Activated CD4-positive, alpha-beta T cell treated with anti-CD3 and anti-CD28 coated beads for 4 hours (primary cell): ENCODE data around the gene IQGAP2.

ENCODE experiments used
- DNase-seq, 2 donors: peaks; one replicate each; pipeline ENCODE4 v3.0.0-alpha.2; 2020

IQGAP2 gene

DNA sequence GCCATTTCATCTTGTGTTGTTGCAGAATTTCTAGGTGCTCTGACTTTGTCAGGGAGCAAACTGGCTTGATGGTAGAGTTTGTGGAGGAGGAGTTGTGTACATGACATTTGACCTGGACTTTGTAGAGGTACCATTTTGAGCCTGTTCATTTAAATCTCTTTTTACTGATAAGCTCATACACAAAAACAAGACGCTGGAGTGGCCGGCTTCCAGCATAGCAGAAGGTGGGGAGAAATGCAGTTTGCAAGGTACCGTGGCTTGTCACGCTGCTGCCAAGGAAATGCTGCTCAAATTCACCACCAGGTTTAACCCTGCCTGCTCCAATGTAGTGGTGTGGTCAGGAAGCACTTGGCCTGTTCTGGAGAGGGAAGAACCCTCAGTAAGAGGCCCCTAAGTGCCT is 18.9 kb upstream of the IQGAP2 start:
- DNase-seq: no peak

DNA sequence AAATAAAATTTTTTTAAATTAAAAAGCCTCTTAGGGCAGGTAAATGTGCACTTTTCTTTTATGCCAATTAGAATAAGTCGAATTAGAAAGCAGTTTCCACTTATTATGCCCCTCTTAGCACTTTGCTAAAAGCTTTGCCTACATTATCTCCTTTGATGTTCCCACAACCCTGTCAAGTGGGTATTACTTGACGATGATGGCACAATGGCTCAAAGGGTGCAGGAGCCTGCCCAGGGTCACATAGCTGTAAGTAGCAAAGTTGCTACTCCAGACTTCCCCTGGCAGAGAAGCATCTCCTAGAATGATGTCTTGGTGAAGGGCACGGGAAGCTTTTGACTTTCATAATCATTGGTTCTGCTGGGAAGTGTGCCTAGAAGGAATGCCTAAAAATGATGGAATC is 18.4 kb upstream of the IQGAP2 start:
- DNase-seq: no peak

- DNase-seq: no peak
Observed at GRCh38 chr5:76385540-76385939, 17.5 kb upstream of the IQGAP2 start.

DNA sequence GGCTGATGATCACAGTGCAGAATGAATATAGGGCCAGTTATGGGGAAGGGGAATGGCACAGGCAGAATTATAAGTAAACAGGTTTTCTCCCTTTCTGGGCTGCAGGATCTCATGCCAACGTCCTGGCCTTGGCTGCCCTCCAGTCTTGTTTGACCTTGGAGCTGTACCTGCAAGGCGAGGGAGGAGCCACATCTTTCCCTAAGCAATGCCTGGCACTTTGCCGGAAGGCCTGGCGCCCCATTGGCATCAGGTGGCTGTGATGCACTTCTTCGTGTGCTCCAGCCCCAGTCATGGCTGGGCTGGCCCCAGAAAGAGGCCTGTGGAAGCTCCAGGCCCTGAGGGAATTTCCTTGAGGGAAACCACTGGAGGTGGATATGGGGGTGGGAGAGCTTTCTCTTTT is 16.7 kb upstream of the IQGAP2 start:
- no peak for DNase-seq

- DNase-seq: no peak
Observed at GRCh38 chr5:76388236-76388635, 14.8 kb upstream of the IQGAP2 start.

DNA sequence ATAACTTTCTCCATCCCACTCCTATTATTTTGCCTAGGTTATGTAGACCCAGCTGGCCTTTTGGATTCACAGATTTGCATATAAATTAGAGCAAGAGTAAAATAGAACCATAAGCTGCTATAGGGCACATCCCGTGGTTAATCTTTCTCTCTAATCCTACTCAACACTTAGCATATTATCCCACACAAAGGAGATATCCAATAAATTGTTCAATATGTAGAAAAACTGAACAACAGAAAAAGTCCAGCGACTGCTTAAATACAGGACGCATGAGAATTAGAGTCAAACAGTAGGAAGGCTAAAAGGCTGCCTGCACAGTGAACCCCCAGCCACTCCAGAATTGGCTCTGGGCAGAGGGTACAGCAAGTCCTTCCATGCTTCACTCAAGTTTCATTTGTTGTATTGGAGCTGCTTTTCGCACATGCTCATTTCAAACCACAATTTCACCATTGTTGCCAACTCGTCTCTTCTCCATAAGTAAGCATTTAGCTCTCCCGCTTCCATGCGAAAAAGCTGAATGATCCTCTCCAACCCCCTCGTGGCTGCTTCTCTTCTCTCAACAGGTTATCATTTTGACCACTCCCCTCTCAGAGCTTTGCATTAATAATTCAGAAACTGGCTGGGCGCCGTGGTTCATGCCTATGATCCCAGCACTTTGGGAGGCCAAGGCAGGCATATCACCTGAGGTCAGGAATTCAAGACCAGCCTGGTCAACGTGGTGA is 14.1 kb upstream of the IQGAP2 start:
- no peak for DNase-seq

DNA sequence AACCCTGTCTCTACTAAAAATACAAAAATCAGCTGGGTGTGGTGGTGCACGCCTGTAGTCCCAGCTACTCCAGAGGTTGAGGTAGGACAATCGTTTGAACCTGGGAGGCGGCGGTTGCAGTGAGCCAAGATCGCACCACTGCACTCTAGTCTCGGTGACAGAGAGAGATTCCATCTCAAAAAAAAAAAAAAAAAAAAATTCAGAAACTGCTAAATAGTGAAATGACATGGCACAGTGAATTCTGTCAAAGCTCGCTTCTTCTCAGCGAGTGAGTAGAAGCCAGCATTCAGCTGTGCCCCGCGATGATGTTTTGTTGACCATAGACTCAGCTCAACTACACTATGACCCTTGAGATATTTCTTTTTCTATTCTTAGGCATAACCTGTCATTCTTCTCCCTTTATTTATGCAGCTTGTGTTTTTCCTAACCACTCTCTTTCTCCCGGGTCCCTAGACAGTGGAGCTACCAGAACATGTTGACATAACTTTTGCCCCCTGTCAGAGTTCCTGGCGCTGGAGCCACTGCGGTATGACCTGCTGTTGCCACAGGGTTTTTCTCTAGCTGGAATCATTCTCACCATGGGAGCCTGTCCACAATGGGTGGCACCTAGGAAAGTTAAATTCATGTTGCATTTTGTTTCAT is 13.5 kb upstream of the IQGAP2 start:
- DNase-seq: no peak

DNA sequence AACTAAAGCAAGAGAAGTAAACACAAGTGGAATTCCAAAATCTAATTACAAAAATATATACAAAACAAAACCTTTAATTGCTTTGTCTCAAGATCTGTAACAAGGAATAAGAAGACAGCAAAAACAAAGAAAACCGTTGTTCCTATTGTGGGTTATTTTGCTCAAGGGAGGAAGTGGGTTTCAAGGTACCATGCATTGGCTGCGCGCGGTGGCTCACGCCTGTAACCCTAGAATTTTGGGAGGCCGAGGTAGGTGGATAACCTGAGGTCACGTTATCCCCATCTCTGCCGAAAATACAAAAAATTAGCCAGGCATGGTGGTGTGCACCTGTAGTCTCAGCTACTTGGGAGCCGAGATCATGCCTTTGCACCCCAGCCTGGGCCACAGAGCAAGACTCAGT is 12.1 kb upstream of the IQGAP2 start:
- no peak for DNase-seq

GRCh38 chr5:76393035-76393680 is 9.9 kb upstream of the IQGAP2 start:
- DNase-seq: peak in 1 of 2 donors; percentile 9

- DNase-seq: no peak
Observed at GRCh38 chr5:76397200-76397599, 5.9 kb upstream of the IQGAP2 start.

DNA sequence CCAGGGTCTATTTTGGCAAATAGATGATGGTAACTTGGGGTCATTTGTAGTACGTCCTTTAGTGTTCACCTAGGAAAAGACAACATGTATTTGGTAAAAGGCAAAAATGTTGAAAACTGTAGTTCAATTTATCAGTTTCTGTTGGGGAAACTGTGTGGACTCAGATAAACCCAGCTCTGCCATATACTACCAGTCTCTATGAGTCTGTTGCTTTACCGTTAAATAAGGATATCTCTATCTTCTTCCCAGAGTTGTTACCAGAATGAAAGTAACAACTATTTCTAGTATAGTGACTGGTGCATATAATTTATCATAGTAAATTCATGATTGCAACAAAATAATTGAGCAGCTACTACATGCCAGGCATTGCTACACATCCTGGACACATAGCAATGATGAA is 3.8 kb upstream of the IQGAP2 start:
- DNase-seq: no peak

- no peak for DNase-seq
Observed at GRCh38 chr5:76400466-76400865, 2.6 kb upstream of the IQGAP2 start.

DNA sequence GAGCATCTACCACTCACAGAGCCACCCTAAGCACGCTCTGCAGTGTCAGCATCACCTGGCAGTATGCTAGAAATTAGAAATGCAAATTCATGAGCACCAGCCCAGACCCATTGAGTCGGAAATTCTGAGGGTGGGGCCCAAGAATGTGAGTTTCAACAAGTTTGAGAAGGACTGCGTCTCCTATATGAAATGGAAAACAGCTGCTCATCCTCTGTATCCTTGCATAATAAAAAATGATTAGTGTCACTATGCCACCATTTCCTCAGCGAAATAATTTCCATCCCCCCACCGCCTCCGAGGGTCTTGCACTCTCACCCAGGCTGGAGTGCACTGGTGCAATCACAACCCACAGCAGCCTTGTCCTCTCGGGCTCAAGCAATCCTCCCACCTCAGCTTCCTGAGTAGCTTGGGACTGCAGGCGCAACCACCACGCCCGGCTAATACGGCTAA is 1.3 kb upstream of the IQGAP2 start:
- peak; percentile 22 to 45 for DNase-seq

DNA sequence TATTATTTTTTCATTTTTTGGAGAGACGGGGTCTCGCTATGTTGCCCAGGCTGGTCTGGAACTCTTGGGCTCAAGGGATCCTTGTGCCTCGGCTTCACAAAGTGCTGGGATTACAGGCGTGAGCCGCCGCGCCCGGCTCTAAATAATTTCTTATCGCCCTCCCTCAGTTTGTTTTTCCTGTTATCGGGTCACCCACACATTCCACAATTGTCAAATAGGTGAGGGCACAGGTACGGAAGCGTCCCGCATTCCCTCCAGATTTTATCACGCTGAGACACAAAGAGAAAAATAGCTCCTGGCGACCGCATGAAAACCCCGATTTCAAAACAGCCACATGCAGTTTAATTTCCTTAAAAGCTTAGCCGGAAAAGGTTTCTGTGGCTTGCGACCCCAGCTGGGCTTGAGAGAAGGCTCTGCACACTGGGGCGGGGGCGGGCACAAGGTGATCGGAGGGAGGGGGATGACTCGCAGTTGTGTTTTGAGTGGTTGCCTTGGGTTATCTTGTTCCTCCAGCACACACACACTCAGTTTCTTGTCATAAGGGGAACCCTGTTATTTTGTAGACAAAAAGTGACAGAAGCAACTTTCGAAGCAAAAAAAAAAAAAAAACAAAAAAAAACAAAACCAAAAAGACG is 717 bp upstream of the IQGAP2 start:
- peak; percentile 68 to 78 for DNase-seq

DNA sequence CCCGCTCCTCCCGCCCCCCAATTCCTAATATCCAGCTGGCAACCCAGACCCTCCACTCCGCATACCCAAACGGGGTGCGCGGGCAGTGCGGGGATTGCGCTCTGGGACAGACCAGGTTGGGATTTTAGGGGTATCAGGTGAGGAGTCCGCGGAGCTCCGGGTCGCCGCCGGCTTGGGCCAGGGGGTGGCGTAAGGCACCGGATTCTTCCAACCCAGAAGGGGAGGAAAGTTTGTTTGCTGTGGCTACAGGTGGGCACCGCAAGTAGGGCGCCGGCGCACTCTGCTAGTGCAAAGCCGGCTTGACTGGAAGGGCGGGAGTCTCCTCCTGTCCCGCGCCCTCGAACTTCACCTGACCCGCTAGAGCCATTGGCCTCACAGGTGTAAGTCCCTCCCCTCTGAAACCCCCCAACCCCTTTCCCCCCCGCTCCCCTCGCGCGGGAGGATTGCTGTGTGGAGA is 709 bp downstream of the IQGAP2 start:
- peak; percentile 52 to 58 for DNase-seq

DNA sequence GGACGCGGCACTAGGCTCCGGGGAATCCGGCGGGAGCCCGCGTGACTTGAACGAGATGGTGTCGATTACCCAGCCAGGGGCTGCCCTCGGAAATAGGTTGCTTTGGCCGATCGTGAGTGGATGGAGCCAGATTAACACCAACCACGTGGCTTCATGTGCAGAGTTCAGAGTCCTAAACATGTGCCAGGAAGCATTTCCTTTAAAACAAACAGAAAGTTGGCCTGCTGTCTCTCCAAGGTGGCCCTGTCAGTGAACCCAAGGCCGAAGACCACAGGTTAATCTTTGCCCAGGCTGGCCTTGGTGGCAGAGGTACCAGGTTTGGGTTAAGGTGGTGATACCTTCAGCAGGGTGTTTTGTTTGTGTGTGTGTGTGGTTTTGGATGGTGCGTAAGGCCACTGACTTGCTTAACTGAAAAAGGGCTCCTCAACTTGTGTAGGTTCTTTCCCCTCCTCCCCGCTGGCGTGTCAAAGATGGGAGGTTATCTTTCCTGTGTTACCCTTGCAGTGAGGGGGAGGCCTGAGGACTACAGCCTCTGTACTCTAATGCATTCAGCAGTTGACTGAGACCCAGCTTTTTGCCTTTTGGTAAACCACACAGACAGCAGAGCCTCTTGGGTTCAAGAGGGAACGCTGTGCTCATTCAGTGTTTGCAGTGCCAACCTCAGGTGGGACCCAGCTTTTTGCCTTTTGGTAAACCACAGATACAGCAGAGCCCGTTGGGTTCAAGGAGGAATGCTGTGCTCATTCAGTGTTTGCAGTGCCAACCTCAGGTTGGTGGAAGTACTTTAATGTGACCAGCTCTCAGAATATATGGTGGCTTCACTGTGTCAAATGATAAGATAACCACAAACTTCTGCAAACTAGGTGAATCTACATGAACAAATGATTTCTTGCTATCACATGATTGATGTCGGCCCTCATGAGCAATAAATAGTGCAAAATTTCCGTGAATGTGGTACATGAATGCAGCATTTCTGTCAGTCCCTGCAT is 1.4 kb downstream of the IQGAP2 start:
- DNase-seq: peak; percentile 67 to 69

- DNase-seq: no peak
Observed at GRCh38 chr5:76406014-76406413, 2.9 kb downstream of the IQGAP2 start.

- no peak for DNase-seq
Observed at GRCh38 chr5:76406673-76407072, 3.6 kb downstream of the IQGAP2 start.

GRCh38 chr5:76408104-76408654 is 5.1 kb downstream of the IQGAP2 start:
- DNase-seq: no peak

DNA sequence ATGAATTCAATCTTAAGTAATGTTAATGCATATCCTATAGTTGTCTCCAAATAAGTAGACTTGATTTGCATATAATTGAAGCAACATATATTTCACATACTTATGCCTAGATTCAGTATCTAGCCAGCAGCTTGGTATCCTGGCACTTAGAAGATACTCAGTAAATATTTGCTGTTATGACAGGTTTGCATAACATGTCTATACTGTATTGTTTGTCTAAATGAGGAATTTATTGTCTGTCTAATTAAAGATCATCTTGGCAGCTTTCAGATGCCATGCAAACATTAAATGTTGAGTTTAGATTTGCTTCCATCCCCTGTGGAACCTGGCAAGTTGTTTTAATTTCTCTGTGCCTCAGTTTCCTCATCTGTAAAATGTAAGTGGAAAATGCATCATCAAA is 9.4 kb downstream of the IQGAP2 start:
- no peak for DNase-seq

- no peak for DNase-seq
Observed at GRCh38 chr5:76413746-76414145, 10.7 kb downstream of the IQGAP2 start.

GRCh38 chr5:76414788-76415187 is 11.7 kb downstream of the IQGAP2 start:
- no peak for DNase-seq
